C4-2B (cell line): ENCODE results near the gene B9D1.
"Not testable (repeated sequence)": the region's sequence is repeated elsewhere in the genome, so short reads cannot be mapped to it uniquely, and the experiment has no call there.

Experiments
- H3K27ac ChIP-seq: fragments of 450-650 bp; 2 replicates; pipeline ENCODE4 v1.5.1; 2017
- CTCF ChIP-seq: fragments of 450-650 bp; conservative IDR thresholded peaks from 2 replicates; pipeline ENCODE4 v1.5.1; 2017; ENCODE audit warnings: mild to moderate bottlenecking
- ZFX ChIP-seq: fragments of 450-650 bp; IDR thresholded peaks from 2 replicates; pipeline ENCODE4 v1.6.1; 2017

Gene B9D1

DNA sequence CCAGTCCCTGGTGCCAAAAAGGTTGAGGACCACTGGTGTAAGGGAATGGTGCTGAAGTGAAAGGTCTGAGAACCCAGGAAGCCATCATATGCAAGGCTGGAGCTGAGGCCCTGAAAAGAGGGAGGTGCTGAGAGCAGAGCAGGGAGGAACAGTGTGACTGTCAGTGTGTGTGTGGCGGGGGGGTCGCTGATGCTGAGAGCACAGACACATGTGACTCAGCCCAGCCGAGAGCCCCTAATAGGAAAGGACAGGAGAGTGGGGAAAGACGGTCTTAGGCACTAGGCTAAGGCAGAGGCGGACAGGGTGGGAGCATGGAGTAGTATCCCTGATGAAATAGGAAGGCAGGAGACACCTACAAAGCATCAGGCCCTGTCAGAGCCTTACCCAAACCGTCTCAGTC lies 1.2 kb downstream of the B9D1 start:
- TF ChIP-seq CTCF (no peak), ZFX (no peak)
- no peak overlapping the region for H3K27ac ChIP-seq

GRCh38 chr17:19360772-19361171 lies 1.8 kb downstream of the B9D1 start:
- no peak overlapping the region for H3K27ac ChIP-seq
- TF ChIP-seq CTCF = no peak
- no peak for TF ChIP-seq ZFX

DNA sequence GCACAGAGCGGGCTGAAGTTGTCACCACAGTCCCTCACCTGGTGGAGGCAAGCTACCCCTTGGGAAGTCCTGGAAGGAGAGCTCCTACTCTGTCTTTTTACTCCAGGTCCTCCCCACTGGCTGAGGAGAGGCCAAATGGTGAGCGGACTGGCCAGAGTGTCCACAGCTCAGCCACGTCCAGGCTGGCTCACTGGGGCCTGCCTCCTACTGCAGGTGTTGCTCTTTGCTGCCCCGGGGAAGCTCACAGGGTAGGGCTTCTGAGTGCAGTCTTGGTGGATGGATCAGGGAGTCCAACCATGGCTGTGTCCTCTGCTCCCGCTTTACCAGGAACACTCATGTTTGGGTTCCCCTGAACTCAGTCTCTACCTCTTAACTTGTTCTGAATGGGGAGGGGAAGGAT lies 2.7 kb downstream of the B9D1 start:
- no peak for TF ChIP-seq CTCF
- TF ChIP-seq ZFX = no peak
- no peak overlapping the region for H3K27ac ChIP-seq

DNA sequence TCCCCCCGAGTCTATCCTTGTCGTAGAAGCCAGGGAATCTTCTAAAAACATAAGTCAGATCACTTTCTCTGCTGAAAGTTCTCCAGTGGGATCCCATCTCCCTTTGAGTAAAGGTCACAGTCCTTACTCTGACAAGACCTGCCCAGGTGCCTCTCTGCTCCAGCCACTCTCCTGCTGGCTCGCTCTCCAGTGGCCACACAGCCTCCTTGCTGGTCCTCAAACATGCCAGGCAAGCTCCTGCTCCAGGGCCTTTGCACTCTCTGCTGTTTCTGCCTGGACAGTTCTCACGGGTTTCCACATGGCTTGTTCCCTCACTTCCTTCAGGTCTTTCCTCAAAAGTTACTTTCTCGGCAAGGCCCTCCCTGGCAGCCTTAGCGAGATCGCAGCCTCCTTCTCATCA lies 3.4 kb downstream of the B9D1 start:
- no peak overlapping the region for H3K27ac ChIP-seq
- TF ChIP-seq ZFX = no peak
- TF ChIP-seq CTCF = no peak

DNA sequence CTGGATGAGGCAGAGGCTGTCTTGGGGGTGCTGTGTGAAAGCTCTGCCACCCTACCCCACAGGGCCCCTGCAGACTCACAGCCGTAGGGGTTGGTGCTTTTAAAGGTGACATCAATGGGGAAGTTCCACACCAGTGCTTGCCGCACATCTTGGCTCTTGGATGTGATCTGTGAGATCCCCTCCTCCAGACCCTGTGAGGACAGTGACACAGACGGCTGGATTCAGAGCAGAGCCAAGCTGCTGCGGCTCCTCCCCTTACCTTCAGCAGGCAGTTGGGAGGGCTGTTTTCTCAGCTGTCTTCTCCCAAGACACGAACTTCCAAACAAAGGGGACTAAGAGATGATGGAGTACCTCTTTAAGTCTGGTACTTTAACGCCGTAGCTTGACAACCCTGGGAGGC lies 4.8 kb downstream of the B9D1 start:
- H3K27ac ChIP-seq = no peak overlapping the region
- no peak for TF ChIP-seq ZFX
- no peak for TF ChIP-seq CTCF

DNA sequence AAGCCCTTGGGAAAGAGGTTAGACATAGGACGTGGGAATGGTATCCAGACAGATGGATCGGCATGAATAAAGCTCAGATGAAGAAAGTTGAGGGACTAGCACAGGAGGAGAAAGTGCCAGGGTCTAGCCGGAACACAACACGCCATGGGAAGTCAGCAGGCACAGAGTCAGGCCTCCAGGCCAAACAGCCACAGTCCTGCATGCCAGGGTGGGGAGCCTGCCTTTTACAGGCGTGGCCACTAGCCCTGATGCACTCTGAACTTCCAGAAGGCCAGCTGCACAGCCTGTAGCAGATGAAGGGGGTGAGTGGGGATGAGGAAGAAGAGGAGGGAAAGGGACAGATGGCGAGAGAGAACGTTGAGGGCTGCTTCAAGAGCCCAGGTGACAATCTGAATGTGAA lies 5.2 kb downstream of the B9D1 start:
- no peak for TF ChIP-seq ZFX
- TF ChIP-seq CTCF = no peak
- H3K27ac ChIP-seq = no peak overlapping the region

- TF ChIP-seq CTCF (no peak), ZFX (no peak)
Measured at GRCh38 chr17:19354748-19355147, 7.8 kb downstream of the B9D1 start.

GRCh38 chr17:19353401-19353800 lies 9.1 kb downstream of the B9D1 start:
- not testable (repeated sequence) for H3K27ac ChIP-seq

More at GRCh38 chr17:19354748-19355147, 7.8 kb downstream of the B9D1 start:
- no peak overlapping the region for H3K27ac ChIP-seq
